GM12891 (cell line): ENCODE data around the gene NPHP4.

ENCODE experiments used
- POLR2A ChIP-seq: IDR thresholded peaks from 2 replicates; pipeline ENCODE4 v1.6.1; 2011; ENCODE audit warnings: low read depth, low read length, control low read depth
- POLR2AphosphoS5 ChIP-seq: IDR thresholded peaks from 2 replicates; pipeline ENCODE4 v1.6.1; 2011; ENCODE audit warnings: low read depth, low read length, control low read depth

- TF ChIP-seq POLR2AphosphoS5 (no peak), POLR2A (no peak)
Observed at GRCh38 chr1:5821540-5822176, 170.6 kb downstream of the NPHP4 start.
